GM12873 (cell line): ENCODE measurements around the gene PARD3B.

Experiments
- CTCF ChIP-seq: IDR thresholded peaks from 2 replicates; pipeline ENCODE4 v1.5.1; 2012; ENCODE audit warnings: low read depth, mild to moderate bottlenecking, moderate library complexity, low read length, control low read depth; ENCODE audit not compliant: insufficient read depth; ENCODE audit errors: missing control alignments

The PARD3B gene

DNA sequence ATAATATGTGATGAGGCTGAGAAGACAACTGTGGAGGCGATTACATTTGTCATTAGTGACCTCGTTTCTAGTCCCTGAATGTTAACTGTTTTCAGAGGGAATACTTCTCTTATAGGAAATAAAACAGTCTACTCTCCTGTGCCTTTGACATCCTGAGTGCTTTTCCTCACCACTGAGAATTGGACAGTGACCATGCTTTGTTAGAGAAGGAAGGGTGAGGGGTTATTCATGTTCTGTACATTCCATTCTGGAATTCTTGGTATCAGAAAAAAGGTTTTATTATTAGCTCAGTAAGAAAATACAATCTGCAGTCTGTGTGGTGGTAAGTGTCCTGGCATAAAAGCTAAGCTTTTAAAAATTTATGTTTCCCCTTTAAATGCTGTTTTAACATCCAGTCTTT lies 58.8 kb downstream of the PARD3B start:
- no peak for TF ChIP-seq CTCF

DNA sequence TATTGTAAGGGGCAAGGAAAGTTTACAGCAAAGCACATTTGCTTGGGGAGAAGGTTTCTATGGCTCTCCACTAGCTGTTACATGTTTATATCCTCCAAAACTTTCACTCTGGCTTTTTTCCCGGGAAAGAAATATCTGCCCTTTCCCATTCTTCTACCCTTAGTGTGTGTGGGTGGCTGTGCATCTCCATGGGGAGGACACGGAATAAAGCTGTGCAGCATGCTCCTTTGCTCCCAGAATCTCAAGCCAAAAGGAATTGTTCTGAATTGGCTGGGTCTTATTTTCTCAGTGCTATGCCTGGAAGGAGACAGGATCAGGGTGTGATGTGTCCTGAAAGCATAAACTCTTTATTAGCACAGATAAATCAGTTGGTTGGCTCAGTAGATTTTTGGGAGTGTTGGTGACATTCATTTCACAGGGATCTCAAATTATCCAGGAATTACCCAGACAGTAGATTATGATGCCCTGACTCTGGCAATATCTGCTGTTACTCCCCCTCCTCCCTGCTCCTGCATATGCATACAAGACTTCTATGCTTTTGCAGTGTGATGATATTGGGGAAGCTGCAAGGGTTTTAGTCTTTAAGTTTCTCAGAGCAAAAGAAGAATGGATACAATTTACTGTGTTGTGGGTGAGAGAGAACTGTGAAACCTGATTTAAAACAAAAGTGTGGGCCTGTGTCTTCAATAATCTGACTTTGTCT lies 63.1 kb downstream of the PARD3B start:
- TF ChIP-seq CTCF = no peak

GRCh38 chr2:204611017-204611631 lies 65.8 kb downstream of the PARD3B start:
- no peak for TF ChIP-seq CTCF

DNA sequence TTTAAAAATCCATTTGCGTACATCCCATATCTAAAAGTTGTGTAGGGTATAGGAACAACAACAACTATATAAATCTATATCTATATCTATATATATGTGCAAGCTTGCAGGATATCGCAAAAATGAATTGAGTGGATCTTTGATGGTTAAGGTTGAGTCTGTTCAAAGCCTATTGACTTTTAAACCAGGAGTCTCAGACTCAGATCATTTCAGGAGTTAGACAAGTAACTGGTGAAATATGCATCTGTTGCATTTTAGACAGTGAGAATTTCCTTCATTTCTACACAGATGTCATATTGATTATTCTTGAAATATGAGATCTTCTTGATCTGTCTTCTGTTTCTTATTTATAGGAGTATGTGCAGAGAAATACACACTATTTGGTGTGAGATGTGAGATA lies 66.5 kb downstream of the PARD3B start:
- TF ChIP-seq CTCF = no peak

- no peak for TF ChIP-seq CTCF
These were observed 68.4 kb downstream of the PARD3B start for GRCh38 chr2:204613635-204614034.

DNA sequence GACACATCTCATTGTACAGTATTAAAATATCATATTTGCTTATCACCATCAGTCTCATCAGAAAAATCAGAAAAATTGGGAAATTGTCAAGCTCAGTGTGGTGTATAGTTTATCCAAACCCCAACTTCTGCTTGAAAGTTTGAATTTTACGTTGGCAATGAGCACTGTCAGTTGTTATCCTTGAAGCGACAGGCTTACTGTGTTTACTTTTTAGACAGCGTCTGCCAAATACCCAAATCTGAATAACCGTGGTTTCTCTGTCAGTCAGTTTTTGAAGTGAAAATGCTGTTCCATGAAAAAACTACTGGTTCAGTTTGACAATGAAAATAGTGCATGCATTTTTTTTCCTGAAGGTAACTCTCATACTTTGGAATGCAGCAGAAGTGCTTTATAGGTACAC lies 70.2 kb downstream of the PARD3B start:
- no peak for TF ChIP-seq CTCF

- no peak for TF ChIP-seq CTCF
These were observed 79.9 kb downstream of the PARD3B start for GRCh38 chr2:204625135-204625534.
